Mesendoderm (in vitro differentiated cells): ENCODE data around the gene HSPA8. TPM values are rescaled to one million over a fixed set of nuclear protein-coding genes. Genes with fewer than 3 reads are reported as not detected.

Experiments
- DNase-seq: peaks from one replicate; pipeline ENCODE4 v3.0.0; 2013
- H2AK5ac ChIP-seq: 2 replicates; pipeline ENCODE4 v1.6.1; 2013; ENCODE audit warnings: low read length, inconsistent platforms
- H2BK120ac ChIP-seq: 2 replicates; pipeline ENCODE4 v1.6.1; 2013; ENCODE audit warnings: low read depth, mild to moderate bottlenecking, low read length, moderate library complexity, mixed read lengths
- H2BK15ac ChIP-seq: replicated peaks from 2 replicates; pipeline ENCODE4 v1.6.1; 2013; ENCODE audit warnings: low read depth, mild to moderate bottlenecking, moderate library complexity
- H2BK5ac ChIP-seq: 2 replicates; pipeline ENCODE4 v1.6.1; 2013; ENCODE audit warnings: low read length, inconsistent platforms
- H3K18ac ChIP-seq: 2 replicates; pipeline ENCODE4 v1.6.1; 2013; ENCODE audit warnings: mild to moderate bottlenecking, low read length, mixed read lengths
- H3K23ac ChIP-seq: one replicate; pipeline ENCODE4 v1.6.1; 2013; ENCODE audit warnings: low read length
- H3K27ac ChIP-seq: 2 replicates; pipeline ENCODE4 v1.5.1; 2013; ENCODE audit warnings: low read depth, mild to moderate bottlenecking, inconsistent platforms, low read length, moderate library complexity
- H3K27me3 ChIP-seq: 2 replicates; pipeline ENCODE4 v1.6.1; 2013; ENCODE audit warnings: low read length, control low read depth, mild to moderate bottlenecking, inconsistent platforms; ENCODE audit not compliant: insufficient read depth, poor library complexity
- H3K36me3 ChIP-seq: 2 replicates; pipeline ENCODE4 v1.6.1; 2013; ENCODE audit warnings: low read length, inconsistent platforms; ENCODE audit not compliant: control insufficient read depth, insufficient read depth
- H3K4ac ChIP-seq: one replicate; pipeline ENCODE4 v1.6.1; 2013; ENCODE audit warnings: low read depth, mild to moderate bottlenecking, low read length, moderate library complexity
- H3K4me1 ChIP-seq: 2 replicates; pipeline ENCODE4 v1.6.1; 2013; ENCODE audit warnings: low read depth, low read length, inconsistent platforms; ENCODE audit not compliant: control insufficient read depth
- H3K4me2 ChIP-seq: 2 replicates; pipeline ENCODE4 v1.6.1; 2013; ENCODE audit warnings: low read length
- H3K4me3 ChIP-seq: 2 replicates; pipeline ENCODE4 v1.5.1; 2013; ENCODE audit warnings: mild to moderate bottlenecking, low read length
- H3K56ac ChIP-seq: one replicate; pipeline ENCODE4 v1.6.1; 2013; ENCODE audit warnings: low read length
- H3K79me1 ChIP-seq: 2 replicates; pipeline ENCODE4 v1.6.1; 2013; ENCODE audit warnings: low read length, inconsistent platforms
- H3K79me2 ChIP-seq: 2 replicates; pipeline ENCODE4 v1.6.1; 2013; ENCODE audit warnings: mild to moderate bottlenecking, low read length; ENCODE audit not compliant: control insufficient read depth, insufficient read depth
- H3K9ac ChIP-seq: 2 replicates; pipeline ENCODE4 v1.6.1; 2013; ENCODE audit warnings: low read length, inconsistent platforms
- H4K5ac ChIP-seq: one replicate; pipeline ENCODE4 v1.6.1; 2013; ENCODE audit warnings: low read length
- H4K8ac ChIP-seq: one replicate; pipeline ENCODE4 v1.6.1; 2013; ENCODE audit warnings: low read depth, mild to moderate bottlenecking, control low read depth, low read length, moderate library complexity
- WGBS: extraction: QIAGEN DNeasy Blood & Tissue Kit; methylation state at CpG from one replicate; pipeline ENCODE4 v1.1.7; 2013; ENCODE audit warnings: low lambda C conversion rate, missing lambda C conversion rate; ENCODE audit not compliant: insufficient coverage; ENCODE audit errors: extremely low coverage; 5-methylcytosine and 5-hydroxymethylcytosine counted together
- polyA plus RNA-seq, 2 experiments: library from polyadenylated mRNA; stranded (reverse); fragments of 200-250 nt; gene quantifications; one replicate each; pipeline ENCODE4 v1.2.3, GENCODE V29; 2013

HSPA8 gene
- 2,354 TPM for polyA plus RNA-seq (2013, experiment 1 of 2)
- polyA plus RNA-seq (2013, experiment 2 of 2): 2,369 TPM

- H2BK120ac ChIP-seq: peak within 1 kb of the TSS; percentile 95
- peaks cover 31% of the 10 kb centered on the region for H3K36me3 ChIP-seq
- WGBS: no CpG with 5 or more reads among the region's 45 CpGs
- no peak within 1 kb of the TSS for H2AK5ac ChIP-seq
- H3K4me3 ChIP-seq: peak within 1 kb of the TSS; percentile 97
- H2BK5ac ChIP-seq: peak within 1 kb of the TSS; percentile 94
- H3K4ac ChIP-seq: peak within 1 kb of the TSS; percentile 94
- no peak within 1 kb of the TSS for H4K5ac ChIP-seq
- peak within 1 kb of the TSS; percentile 96 for H3K9ac ChIP-seq
- peak within 1 kb of the TSS; percentile 98 for H4K8ac ChIP-seq
- no peak within 1 kb of the TSS for H2BK15ac ChIP-seq
- peak within 1 kb of the TSS; percentile 99 for H3K27ac ChIP-seq
- peaks cover 3% of the 10 kb centered on the region for H3K79me1 ChIP-seq
- peaks cover 2% of the 10 kb centered on the region for H3K4me1 ChIP-seq
- H3K56ac ChIP-seq: peak within 1 kb of the TSS; percentile 97
- H3K79me2 ChIP-seq: peaks cover 37% of the 10 kb centered on the region
- no peaks in the 10 kb centered on the region for H3K27me3 ChIP-seq
- peak; percentile 61 for DNase-seq
- peak within 1 kb of the TSS; percentile 86 for H3K23ac ChIP-seq
- peak within 1 kb of the TSS; percentile 98 for H3K18ac ChIP-seq
- H3K4me2 ChIP-seq: peak within 1 kb of the TSS; percentile 78
Measured at GRCh38 chr11:123061403-123062157, at the start of gene HSPA8. Gene HSPA8, minus strand, starts transcription at chr11:123062136. Its CDS starts 812 bp downstream, at chr11:123061324.

- Histone ChIP-seq H4K5ac (no peak overlapping the region), H3K4me1 (peaks cover 5% of the 10 kb centered on the region), H3K4me2 (no peak overlapping the region), H2AK5ac (no peak overlapping the region), H2BK120ac (no peak overlapping the region), H4K8ac (no peak overlapping the region), H3K56ac (peak overlapping the region; percentile 47), H3K9ac (no peak overlapping the region), H3K4me3 (no peak overlapping the region), H3K36me3 (no peaks in the 10 kb centered on the region), H3K27me3 (no peaks in the 10 kb centered on the region), H3K4ac (no peak overlapping the region), H2BK15ac (no peak overlapping the region), H3K23ac (no peak overlapping the region), H3K79me1 (peaks cover 5% of the 10 kb centered on the region), H3K27ac (no peak overlapping the region), H2BK5ac (no peak overlapping the region), H3K79me2 (no peaks in the 10 kb centered on the region), H3K18ac (no peak overlapping the region)
- WGBS: no CpG with 5 or more reads among the region's 4 CpGs
- DNase-seq: peak; percentile 71
Measured at GRCh38 chr11:123111465-123111864, 49.5 kb upstream of the HSPA8 start.

- Histone ChIP-seq H3K4me3 (no peak overlapping the region), H3K18ac (no peak overlapping the region), H2BK5ac (no peak overlapping the region), H3K4me1 (peaks cover 5% of the 10 kb centered on the region), H2BK120ac (no peak overlapping the region), H2BK15ac (no peak overlapping the region), H3K9ac (no peak overlapping the region), H3K27me3 (no peaks in the 10 kb centered on the region), H3K4me2 (no peak overlapping the region), H3K79me1 (peaks cover 5% of the 10 kb centered on the region), H3K36me3 (no peaks in the 10 kb centered on the region), H2AK5ac (no peak overlapping the region), H3K56ac (no peak overlapping the region), H3K79me2 (no peaks in the 10 kb centered on the region), H3K4ac (no peak overlapping the region), H3K27ac (peak overlapping the region; percentile 40), H3K23ac (no peak overlapping the region), H4K8ac (no peak overlapping the region), H4K5ac (no peak overlapping the region)
- no CpG with 5 or more reads among the region's 8 CpGs for WGBS
- DNase-seq: no peak
Measured at GRCh38 chr11:123110397-123110796, 48.5 kb upstream of the HSPA8 start.

- Histone ChIP-seq H3K23ac (peak overlapping the region; percentile 30), H3K9ac (peak overlapping the region; percentile 11), H3K18ac (no peak overlapping the region), H3K4me2 (no peak overlapping the region), H2BK5ac (no peak overlapping the region), H4K8ac (no peak overlapping the region), H3K4me1 (peaks cover 7% of the 10 kb centered on the region), H3K4me3 (no peak overlapping the region), H3K79me1 (peaks cover 5% of the 10 kb centered on the region), H2BK15ac (no peak overlapping the region), H2AK5ac (no peak overlapping the region), H3K36me3 (no peaks in the 10 kb centered on the region), H3K56ac (peak overlapping the region; percentile 53), H4K5ac (no peak overlapping the region), H3K79me2 (no peaks in the 10 kb centered on the region), H3K27me3 (no peaks in the 10 kb centered on the region), H3K4ac (no peak overlapping the region), H2BK120ac (no peak overlapping the region), H3K27ac (peak overlapping the region; percentile 88)
- WGBS: no CpG with 5 or more reads among the region's 4 CpGs
- DNase-seq: peak; percentile 34
Measured at GRCh38 chr11:123107945-123108495, 46.1 kb upstream of the HSPA8 start.

- H3K27ac ChIP-seq: no peak overlapping the region
Measured at GRCh38 chr11:123104697-123105096, 42.8 kb upstream of the HSPA8 start.

More at GRCh38 chr11:123104697-123105096, 42.8 kb upstream of the HSPA8 start:
- no peak overlapping the region for H4K5ac ChIP-seq
- H2AK5ac ChIP-seq: no peak overlapping the region
- no peak overlapping the region for H3K4me3 ChIP-seq
- no peaks in the 10 kb centered on the region for H3K27me3 ChIP-seq
- H3K79me2 ChIP-seq: no peaks in the 10 kb centered on the region
- H3K9ac ChIP-seq: no peak overlapping the region
- H3K4ac ChIP-seq: no peak overlapping the region
- H3K36me3 ChIP-seq: no peaks in the 10 kb centered on the region
- peaks cover 4% of the 10 kb centered on the region for H3K79me1 ChIP-seq
- no peak overlapping the region for H2BK120ac ChIP-seq
- WGBS: no CpG with 5 or more reads among the region's 3 CpGs
- no peak overlapping the region for H3K23ac ChIP-seq
- peaks cover 7% of the 10 kb centered on the region for H3K4me1 ChIP-seq
- no peak for DNase-seq
- no peak overlapping the region for H2BK5ac ChIP-seq
- no peak overlapping the region for H3K18ac ChIP-seq
- no peak overlapping the region for H2BK15ac ChIP-seq
- H3K56ac ChIP-seq: no peak overlapping the region
- H4K8ac ChIP-seq: no peak overlapping the region
- no peak overlapping the region for H3K4me2 ChIP-seq
